NCI-H460 (cell line): Measurements from ENCODE around the gene KIF20A. TPM values are rescaled to one million over a fixed set of nuclear protein-coding genes. Genes with fewer than 3 reads are reported as not detected.
"Not testable (repeated sequence)": the region's sequence is repeated elsewhere in the genome, so short reads cannot be mapped to it uniquely, and the experiment has no call there.

ENCODE experiments used
- DNase-seq: peaks from one replicate; pipeline ENCODE4 v3.0.0-alpha.2; 2016; ENCODE audit warnings: low read depth; ENCODE audit errors: extremely low read depth
- total RNA-seq: library from RNA; depleted of rRNA; stranded (reverse); fragments of >200 nt; shearing (Covaris generic); gene quantifications from 2 replicates; pipeline ENCODE4 v1.2.3, GENCODE V29; 2014; rRNA removed

KIF20A gene
- total RNA-seq, 1 experiment from 2014 or later = 40.3 TPM

DNA sequence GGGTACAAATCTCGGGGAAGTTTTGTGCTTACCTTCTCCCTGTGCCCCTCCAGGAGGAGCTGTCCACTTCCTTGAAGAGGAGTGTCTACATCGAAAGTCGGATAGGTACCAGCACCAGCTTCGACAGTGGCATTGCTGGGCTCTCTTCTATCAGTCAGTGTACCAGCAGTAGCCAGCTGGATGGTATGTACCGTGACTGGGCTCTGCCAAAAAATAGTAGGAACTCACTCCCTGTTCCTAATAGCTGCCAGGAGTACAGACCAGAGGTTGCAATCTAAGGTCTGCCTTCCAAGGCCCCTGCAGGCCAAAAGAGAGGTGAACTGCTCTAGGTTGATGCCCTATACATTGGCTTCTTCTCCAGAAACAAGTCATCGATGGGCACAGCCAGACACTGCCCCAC, 3.9 kb downstream of the KIF20A start:
- no peak for DNase-seq

DNA sequence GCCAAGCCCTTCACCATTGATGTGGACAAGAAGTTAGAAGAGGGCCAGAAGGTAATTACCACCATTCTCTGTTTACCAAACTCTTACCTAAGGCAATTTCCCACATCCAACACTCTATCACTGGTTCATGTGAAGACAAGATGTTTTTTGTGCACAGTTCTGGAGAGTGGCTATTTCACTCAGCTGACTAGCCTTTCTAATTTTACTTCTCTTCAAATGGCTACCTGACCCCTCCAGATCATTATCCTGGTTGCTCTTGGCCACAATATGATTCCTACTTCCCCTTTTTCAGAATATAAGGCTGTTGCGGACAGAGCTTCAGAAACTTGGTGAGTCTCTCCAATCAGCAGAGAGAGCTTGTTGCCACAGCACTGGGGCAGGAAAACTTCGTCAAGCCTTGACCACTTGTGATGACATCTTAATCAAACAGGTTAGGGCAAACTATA, 7.1 kb downstream of the KIF20A start:
- no peak for DNase-seq

DNA sequence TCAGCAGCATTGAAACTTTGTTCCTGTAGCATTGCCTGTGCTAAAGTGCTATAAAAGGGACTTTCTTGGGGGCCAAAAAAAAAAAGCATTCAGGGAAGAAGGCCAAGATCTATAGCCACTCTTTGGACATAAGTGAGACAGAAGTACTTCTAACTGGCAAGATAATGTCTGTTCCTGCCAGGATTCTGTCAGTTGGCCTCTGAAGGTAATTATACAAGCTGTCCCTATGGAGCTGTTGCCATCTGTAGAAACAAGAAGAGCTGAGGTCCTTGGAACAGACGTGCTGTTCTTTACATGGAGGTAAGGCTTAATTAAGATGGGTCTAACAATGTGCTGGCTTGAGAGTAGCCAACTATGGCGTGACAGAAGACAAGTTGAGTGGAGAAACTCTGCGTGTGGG, 9.7 kb downstream of the KIF20A start:
- DNase-seq = no peak

DNA sequence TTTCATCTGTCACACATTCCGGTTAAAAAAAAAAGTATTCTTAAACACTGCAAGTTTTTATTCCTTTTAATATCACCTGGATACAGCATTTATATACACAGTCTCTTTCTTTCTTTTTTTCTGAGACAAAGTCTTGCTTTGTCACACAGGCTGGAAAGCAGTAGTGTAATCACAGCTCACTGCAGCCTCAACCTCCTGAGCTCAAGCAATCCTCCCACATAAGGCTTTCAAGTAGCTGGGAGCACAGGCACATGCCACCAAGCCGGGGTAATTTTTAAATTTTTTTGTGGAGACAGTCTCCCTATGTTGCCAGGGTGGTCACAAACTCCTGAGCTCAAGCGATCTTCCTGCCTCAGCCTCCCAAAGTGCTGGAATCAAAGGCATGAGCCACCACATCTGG, 13.9 kb downstream of the KIF20A start:
- DNase-seq = no peak

DNA sequence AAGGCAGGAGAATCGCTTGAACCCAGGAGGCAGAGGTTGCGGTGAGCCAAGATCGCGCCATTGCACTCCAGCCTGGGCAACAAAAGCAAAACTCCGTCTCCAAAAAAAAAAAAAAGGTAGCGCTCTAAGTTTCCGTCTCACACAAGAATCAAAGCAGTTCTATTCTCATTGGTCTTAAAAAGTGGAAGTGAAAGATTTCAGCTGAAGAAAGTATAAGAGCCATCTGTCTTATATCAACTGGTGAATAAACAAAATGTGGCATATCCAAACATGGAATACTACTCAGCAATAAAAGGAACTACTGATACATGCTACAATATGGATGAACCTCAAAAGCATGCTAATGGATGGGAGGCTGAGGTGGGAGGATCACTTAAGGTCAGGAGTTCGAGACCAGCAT, 14.9 kb downstream of the KIF20A start:
- DNase-seq = not testable (repeated sequence)

DNA sequence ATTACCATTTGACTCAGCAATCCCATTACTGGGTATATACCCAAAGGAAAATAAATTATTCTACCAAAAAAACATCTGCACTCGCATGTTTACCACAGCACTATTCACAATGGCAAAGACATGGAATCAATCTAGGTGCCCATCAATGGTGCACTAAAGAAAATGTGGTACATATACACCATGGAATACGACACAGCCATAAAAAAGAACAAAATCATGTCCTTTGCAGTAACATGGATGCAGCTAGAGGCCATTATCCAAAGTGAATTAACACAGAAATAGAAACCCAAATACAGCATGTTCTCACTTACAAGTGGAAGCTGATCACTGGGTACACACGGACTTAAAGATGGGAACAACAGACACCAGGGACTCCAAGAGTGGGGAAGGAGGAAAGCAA, 32.1 kb downstream of the KIF20A start:
- DNase-seq = no peak

DNA sequence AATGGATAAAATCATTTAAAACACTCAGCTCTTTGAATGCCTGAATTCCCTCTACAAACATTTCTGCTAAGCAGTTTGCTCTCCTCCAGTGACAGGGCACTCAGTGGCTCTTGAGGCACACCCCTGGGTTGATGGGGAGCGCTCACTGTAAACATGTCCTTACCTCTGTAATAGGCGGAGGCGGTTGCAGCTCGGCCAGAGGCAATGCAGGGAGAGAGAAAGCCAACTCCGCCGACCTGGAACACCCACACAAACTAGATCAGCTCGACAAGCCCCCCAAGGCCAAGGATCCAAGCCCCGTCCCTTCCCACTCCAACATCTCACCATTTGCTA, 33.9 kb downstream of the KIF20A start:
- no peak for DNase-seq

DNA sequence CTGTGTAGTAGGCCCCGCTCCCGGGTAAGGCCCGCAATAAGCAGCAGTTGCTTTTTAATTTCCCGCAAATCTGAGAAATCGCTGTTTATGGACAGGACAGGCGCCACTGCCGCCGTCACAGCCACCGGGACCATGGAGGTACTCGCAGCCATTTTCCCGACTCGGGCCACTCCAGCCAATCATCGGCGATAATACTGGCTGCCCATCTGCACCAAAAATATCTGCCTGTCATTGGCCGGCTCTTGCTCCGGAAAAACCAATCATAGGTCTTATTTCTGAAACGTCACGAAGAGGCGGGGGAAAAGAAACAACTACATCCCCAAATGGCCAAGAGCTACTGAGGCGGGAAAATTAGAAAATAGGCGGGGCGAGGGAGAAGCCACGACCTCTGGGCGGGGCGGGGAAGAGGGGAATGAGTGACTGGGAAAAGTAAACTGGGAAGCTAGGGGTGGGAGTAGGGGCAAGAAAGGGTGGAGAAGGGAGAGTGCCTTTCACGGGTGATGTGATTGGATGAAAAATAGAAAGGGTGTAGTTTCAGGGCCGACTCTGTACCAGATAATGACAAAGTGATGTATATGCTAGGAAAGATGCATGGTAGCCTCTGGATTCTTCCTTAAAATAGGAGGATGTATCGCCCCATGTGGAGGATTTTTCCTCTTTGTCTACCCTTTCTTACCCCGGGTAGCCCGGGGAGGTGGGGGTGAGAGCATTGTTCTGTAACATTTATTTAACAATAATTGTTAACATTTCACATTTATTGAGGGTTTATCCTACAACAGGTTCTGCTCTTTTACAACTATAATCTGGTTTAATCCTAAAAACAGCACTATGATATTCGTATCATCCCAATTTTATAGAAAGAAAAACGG, 34.5 kb downstream of the KIF20A start, which contains the start of gene CDC23:
TSS of gene CDC23 (minus strand) at position 163 of the 869 bp plus-strand sequence. CDS start at position 152, 11 bp downstream.
- peak; percentile 99 for DNase-seq

DNA sequence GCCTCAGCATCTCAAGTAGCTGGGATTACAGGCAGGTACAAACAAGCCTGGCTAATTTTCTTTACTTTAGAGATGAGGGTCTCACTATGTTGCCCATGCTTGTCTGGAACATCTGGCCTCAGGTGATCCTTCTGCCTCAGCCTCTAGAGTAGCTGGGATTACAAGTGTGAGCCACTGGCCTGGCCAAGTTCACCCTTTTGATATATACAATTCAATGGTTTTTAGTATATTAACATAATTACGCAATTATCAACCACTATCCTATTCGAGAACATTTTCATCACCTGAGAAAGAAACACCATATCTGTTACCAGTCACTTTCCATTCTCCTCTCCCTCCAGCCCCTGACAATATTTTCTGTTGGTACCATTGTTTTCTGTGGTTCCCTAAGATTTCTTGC, 37.9 kb downstream of the KIF20A start:
- DNase-seq = no peak

DNA sequence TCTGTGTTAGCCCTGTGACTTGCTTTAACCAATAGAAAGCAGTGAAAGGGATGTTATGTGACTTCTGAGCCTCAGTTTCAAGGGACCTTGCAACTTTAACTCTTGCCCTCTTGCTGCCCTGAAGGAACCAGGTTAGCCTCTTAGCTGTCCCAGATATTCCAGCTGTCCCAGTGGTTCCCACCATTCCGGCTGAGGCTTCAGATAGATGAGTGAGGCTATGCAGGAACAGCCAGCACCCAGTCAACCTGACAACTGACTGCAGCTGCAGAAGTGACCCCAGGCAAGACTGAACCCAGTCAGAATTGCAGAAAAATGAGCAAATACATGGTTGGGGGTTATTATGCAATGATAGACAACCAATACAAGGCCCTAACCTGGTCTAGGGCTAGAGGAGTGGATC, 44.6 kb downstream of the KIF20A start:
- no peak for DNase-seq

DNA sequence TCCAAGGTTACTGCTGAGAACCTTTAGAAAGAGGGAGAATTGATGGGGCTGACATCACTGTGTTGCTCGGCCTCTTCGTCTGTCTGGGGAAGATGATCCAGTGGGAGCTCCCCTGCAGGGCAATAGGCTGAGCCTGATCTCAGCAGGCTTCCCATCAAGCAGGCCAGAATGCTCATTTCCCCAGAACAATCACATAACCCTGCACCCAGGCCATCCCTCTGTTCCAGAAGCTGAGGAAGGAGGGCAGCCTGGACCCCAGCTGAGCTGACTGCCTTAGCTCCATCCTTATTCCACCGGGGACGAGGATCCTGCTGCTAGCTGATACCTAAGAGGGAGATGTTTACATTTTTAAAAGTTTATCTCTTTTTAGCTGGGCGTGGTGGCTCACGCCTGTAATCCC, 45.8 kb downstream of the KIF20A start:
- DNase-seq = no peak

DNA sequence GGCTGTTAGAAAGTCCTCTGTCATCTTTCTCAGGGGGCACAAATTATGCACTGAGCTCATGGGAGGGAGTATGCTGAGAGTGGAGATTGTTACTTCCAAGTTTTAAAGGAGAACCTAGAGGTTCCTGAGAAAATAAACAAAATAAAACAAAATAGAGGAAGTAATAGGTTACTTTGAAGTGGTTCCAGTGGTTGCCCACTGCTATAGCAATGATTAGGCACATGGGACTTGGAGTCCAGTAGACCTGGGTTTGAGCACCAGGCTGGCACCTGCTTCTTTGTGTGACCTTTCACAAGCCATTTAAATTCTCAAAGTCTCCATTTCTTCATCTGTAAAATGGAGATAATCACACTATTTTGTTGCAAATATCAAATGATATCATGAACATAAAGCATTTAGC, 48.0 kb downstream of the KIF20A start:
- DNase-seq = no peak

DNA sequence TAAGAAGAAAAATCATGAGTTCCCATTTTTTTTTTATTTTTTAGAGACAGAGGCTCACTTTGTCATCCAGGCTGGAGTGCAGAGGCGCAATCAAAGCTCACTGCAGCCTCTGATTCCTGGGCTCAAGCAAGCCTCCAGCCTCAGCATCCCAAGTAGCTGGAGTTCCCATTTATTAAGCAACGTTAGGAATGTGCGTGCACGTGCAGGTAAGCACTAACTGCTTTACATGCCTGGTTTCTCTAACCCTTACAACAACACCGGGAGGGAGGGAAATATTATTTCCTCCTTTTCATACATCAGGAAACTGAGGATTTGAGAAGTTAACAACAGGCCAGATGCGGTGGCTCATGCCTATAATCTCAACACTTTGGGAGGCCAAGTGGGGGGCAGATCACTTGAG, 50.5 kb downstream of the KIF20A start:
- no peak for DNase-seq

DNA sequence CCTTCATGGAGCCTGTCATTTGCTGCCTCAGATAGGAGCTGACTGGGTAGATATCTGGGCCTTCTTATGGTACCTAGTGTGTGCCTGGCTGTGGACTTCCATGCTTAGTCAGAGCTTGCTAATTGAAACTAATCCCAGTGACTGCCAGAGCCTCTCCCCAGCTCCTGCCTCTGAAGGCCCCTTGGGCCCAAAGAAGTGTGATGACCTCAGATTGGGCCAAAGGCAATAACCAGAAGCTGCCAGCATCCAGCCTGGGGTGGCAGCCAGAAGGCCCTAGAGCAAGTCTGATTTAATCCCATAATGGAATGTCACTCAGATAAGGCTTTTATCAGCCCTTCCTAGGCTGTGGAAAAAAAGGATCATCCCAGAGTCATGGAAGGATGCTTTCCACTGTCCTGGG, 51.3 kb downstream of the KIF20A start:
- DNase-seq = no peak

DNA sequence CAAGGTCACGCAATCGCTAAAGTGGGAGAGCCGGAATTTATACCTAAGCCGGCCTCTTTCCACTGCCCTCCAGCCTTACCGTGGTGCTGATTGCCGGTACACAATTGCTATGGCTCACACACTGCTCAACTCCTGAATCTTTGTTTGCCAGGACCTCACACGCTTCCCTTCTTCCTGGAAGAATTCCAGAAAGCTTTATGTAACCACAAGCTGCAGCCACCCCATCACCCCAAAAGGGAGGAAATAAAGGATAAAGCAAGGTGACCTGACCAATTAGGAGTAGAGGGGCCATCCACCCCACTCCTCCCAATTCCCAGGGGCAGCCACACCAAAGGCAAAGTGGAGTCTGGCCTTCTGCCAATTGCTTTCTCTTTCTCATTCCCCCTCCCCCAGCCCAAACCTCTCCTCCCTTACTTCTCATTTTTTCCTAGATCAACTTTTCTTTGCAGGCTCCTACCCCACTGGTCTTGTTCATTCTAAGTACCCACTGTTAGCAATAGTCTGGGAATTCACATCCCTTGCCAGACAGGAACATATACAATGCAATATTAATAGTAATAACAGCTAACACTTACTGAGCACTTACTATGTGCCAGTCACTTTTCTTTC, 52.2 kb downstream of the KIF20A start:
- DNase-seq = no peak

DNA sequence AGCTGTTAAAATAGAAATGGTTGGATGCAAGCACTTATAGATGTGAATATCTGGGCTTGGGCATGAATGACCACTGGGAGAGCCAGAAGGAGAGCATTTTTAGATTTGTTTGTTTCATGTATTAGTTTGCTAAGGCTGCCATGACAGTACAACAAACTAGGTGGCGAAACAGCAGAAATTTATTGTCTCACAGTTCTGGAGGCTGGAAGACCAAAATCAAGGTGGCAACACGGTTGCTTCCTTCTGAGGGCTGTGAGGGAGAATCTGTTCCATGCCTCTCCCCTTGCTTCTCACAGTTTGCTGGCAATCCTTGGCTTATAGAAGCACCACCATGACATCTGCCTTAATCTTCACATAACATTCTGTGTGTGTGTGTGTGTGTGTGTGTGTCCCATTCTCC, 54.4 kb downstream of the KIF20A start:
- DNase-seq = no peak

DNA sequence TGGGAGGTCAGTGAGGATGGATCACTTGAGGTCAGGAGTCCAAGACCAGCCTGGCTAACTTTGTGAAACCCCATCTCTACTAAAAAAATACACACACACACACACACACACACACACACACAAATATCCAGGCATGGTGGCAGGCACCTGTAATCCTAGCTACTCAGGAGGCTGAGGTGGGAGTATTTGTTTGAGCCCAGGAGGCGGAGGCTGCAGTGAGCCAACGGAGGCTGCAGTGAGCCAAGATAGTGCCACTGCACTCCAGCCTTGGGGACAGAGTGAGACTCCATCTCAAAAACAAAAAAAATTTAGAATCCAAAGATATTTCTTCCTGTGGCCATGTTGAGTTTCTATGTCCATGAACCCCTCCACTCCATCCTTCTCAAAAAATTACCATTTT, 55.7 kb downstream of the KIF20A start:
- DNase-seq = no peak

Other genes with a start within 250 kb of the KIF20A start
- gene FAM13B, start 146.0 kb upstream of the KIF20A start, total RNA-seq = 10.7 and 17.7 TPM in 2 replicates
- gene WNT8A, start 95.1 kb upstream of the KIF20A start, total RNA-seq = not detected in 2 replicates
- gene NME5, start 39.7 kb upstream of the KIF20A start, total RNA-seq = 3.3 and 4.6 TPM in 2 replicates
- gene BRD8, start 482 bp upstream of the KIF20A start, total RNA-seq = 42.3 and 56.1 TPM in 2 replicates
- gene CDC23, start 34.2 kb downstream of the KIF20A start, total RNA-seq = 44.4 and 53.1 TPM in 2 replicates
- gene GFRA3, start 95.5 kb downstream of the KIF20A start, total RNA-seq = 0.05 TPM in 1 of 2 replicates, not detected in the other
- 21.5 and 24.3 TPM in 2 replicates for gene CDC25C, start 152.7 kb downstream of the KIF20A start, total RNA-seq
- 18.4 and 18.6 TPM in 2 replicates for gene FAM53C, start 159.2 kb downstream of the KIF20A start, total RNA-seq
- gene KDM3B, start 173.6 kb downstream of the KIF20A start, total RNA-seq = 34.6 and 40.0 TPM in 2 replicates